ENCODE data around the gene MED29. TPM values are rescaled to one million over a fixed set of nuclear protein-coding genes. Genes with fewer than 3 reads are reported as not detected.

The MED29 gene
- polyA plus RNA-seq, 2 of the 4 experiments (the other 2 are of a cell fraction) = 47.7 to 57.5 TPM

- no peak for TF ChIP-seq EP300 (IDR thresholded peaks at IDR 0.05)
- TF ChIP-seq HES2 (IDR thresholded peaks at IDR 0.05) = no peak
- TF ChIP-seq FOSL2 (IDR thresholded peaks at IDR 0.05) = no peak
- 0 out of 2 replicates have a peak, but pooled peaks have one; percentile 42 for TF ChIP-seq FOSL2 (CRISPR knock-in tag; IDR thresholded peaks at IDR 0.05)
- TF ChIP-seq ELK1 (IDR thresholded peaks at IDR 0.05; ENCODE audit: low read depth, low read length) = no peak
- TF ChIP-seq MAX (IDR thresholded peaks at IDR 0.05) = no peak
- no peak for TF ChIP-seq JUN (IDR thresholded peaks at IDR 0.05)
- no peak for TF ChIP-seq ZFP36 (IDR thresholded peaks at IDR 0.05; ENCODE audit: borderline replicate concordance, partially characterized antibody)
- no peak for TF ChIP-seq ZC3H11A (IDR thresholded peaks at IDR 0.05)
- no peak for TF ChIP-seq RCOR1 (IDR thresholded peaks at IDR 0.05; ENCODE audit: low read depth, low read length)
- no peak for TF ChIP-seq NPAS2 (CRISPR knock-in tag; IDR thresholded peaks at IDR 0.05; ENCODE audit: borderline replicate concordance)
- no peak for TF ChIP-seq ESRRA (IDR thresholded peaks at IDR 0.05; ENCODE audit: borderline replicate concordance, low read length)
Measured at GRCh38 chr19:39405958-39406655, 14.9 kb downstream of the MED29 start (continued).

GRCh38 chr19:39406656-39407409 lies 15.7 kb downstream of the MED29 start, which contains the start of gene ZFP36:
Gene ZFP36, plus strand, starts transcription at chr19:39406847. Its CDS starts 58 bp downstream, at chr19:39406905.
- H3K4me3 ChIP-seq = peak within 1 kb of the TSS; percentile 76
- H3K9me3 ChIP-seq = no peaks in the 10 kb centered on the region
- CTCF ChIA-PET = interaction anchor here (1.6 to 21.4 kb wide), 5 partner anchors 9 to 126 kb away, joined by 4 to 457 read pairs (median 12); partner anchors contain the start of genes EID2B, MED29, PAF1 and RPS16
- FAIRE-seq = no peak
- WGBS (ENCODE audit: missing lambda C conversion rate) = 2% methylated on average over 47 of the region's 56 CpGs
- ATAC-seq = peak; percentile 15 to 37
- H3K4me2 ChIP-seq = peak within 1 kb of the TSS; percentile 95
- peaks cover 70% of the 10 kb centered on the region for H3K4me1 ChIP-seq
- DNase-seq (ENCODE audit: low read depth in 1 of 2, low spot score in 1 of 2) = peak; percentile 93 to 95
- POLR2A ChIA-PET = interaction anchor here (0.6 to 9.4 kb wide), 10 partner anchors 9 to 64 kb away, joined by 3 to 140 read pairs (median 6); partner anchors contain the start of genes MED29, PAF1, RPS16 and SAMD4B
- peak within 1 kb of the TSS; percentile 94 to 99 for H3K27ac ChIP-seq
- TF ChIP-seq USF2 (IDR thresholded peaks at IDR 0.05) (peak; percentile 16; the same call in 1 of the 2 replicates), BCL3 (IDR thresholded peaks at IDR 0.05) (peak; percentile 99), CTCF (IDR thresholded peaks at IDR 0.05) (peak; percentile 22; the same call in 1 of the 3 replicates), FOSL2 (IDR thresholded peaks at IDR 0.05) (no peak), FOSL2 (CRISPR knock-in tag; IDR thresholded peaks at IDR 0.05) (peak; percentile 48), JUN (IDR thresholded peaks at IDR 0.05) (peak; percentile 98 to 99), CBX2 (IDR thresholded peaks at IDR 0.05; ENCODE audit: borderline replicate concordance, low read depth) (no peak), GATA3 (IDR thresholded peaks at IDR 0.05; ENCODE audit: borderline replicate concordance) (peak; percentile 34; the same call in 1 of the 2 replicates), ZC3H11A (IDR thresholded peaks at IDR 0.05) (no peak; the same call in 1 of the 2 replicates), HES2 (IDR thresholded peaks at IDR 0.05) (no peak), CBX8 (IDR thresholded peaks at IDR 0.05) (no peak), REST (IDR thresholded peaks at IDR 0.05) (peak; percentile 47), E2F6 (IDR thresholded peaks at IDR 0.05; ENCODE audit: borderline replicate concordance, low read depth) (peak; percentile 62; the same call in 1 of the 2 replicates), TFCP2L1 (CRISPR knock-in tag; IDR thresholded peaks at IDR 0.05) (peak; percentile 78), BHLHE40 (IDR thresholded peaks at IDR 0.05; ENCODE audit: low read depth, low read length) (peak; percentile 18; the same call in 1 of the 2 replicates), PHF8 (IDR thresholded peaks at IDR 0.05; ENCODE audit: borderline replicate concordance, low read depth) (peak; percentile 96), CEBPB (IDR thresholded peaks at IDR 0.05) (peak in 1 of 2 experiments; percentile 33; a peak in 1 of 4 replicates)
